Neural cell (in vitro differentiated cells): ENCODE results near the gene KIF13A.

Source experiments
- CTCF ChIP-seq: fragments of 450-650 bp; IDR thresholded peaks from 2 replicates; pipeline ENCODE4 v1.5.1; 2014; ENCODE audit warnings: antibody characterized with exemption, mild to moderate bottlenecking, moderate library complexity; ENCODE audit not compliant: poor library complexity, severe bottlenecking
- EP300 ChIP-seq: fragments of 450-650 bp; conservative IDR thresholded peaks from 2 replicates; pipeline ENCODE4 v1.6.1; 2014; ENCODE audit warnings: antibody characterized with exemption, mild to moderate bottlenecking, moderate library complexity; ENCODE audit not compliant: poor library complexity, severe bottlenecking
- EZH2 ChIP-seq: fragments of 200-600, 300-800 bp; shearing (Covaris generic), sonication (generic); IDR thresholded peaks from 2 replicates; pipeline ENCODE4 v1.6.1; 2014; ENCODE audit warnings: antibody characterized with exemption, low read length, borderline replicate concordance, mild to moderate bottlenecking; ENCODE audit not compliant: insufficient read depth, poor library complexity, severe bottlenecking
- MXI1 ChIP-seq: fragments of 450-650 bp; conservative IDR thresholded peaks from 2 replicates; pipeline ENCODE4 v1.6.1; 2014; ENCODE audit warnings: antibody characterized with exemption, mild to moderate bottlenecking; ENCODE audit not compliant: poor library complexity, severe bottlenecking
- POLR2AphosphoS5 ChIP-seq: IDR thresholded peaks from 2 replicates; pipeline ENCODE4 v1.6.1; 2012
- RAD21 ChIP-seq: fragments of 450-650 bp; conservative IDR thresholded peaks from 2 replicates; pipeline ENCODE4 v1.6.1; 2014; ENCODE audit warnings: antibody characterized with exemption, mild to moderate bottlenecking, moderate library complexity
- SMC3 ChIP-seq: fragments of 450-650 bp; conservative IDR thresholded peaks from 2 replicates; pipeline ENCODE4 v1.6.1; 2014; ENCODE audit warnings: antibody characterized with exemption, mild to moderate bottlenecking, moderate library complexity; ENCODE audit not compliant: poor library complexity
- TAF1 ChIP-seq: IDR thresholded peaks from 2 replicates; pipeline ENCODE4 v1.6.1; 2012; ENCODE audit warnings: low read depth
- TF ChIP-seq, protein P1 (sequence below): IDR thresholded peaks from 2 replicates; pipeline ENCODE4 v1.6.1; 2012; ENCODE audit warnings: borderline replicate concordance

DNA sequence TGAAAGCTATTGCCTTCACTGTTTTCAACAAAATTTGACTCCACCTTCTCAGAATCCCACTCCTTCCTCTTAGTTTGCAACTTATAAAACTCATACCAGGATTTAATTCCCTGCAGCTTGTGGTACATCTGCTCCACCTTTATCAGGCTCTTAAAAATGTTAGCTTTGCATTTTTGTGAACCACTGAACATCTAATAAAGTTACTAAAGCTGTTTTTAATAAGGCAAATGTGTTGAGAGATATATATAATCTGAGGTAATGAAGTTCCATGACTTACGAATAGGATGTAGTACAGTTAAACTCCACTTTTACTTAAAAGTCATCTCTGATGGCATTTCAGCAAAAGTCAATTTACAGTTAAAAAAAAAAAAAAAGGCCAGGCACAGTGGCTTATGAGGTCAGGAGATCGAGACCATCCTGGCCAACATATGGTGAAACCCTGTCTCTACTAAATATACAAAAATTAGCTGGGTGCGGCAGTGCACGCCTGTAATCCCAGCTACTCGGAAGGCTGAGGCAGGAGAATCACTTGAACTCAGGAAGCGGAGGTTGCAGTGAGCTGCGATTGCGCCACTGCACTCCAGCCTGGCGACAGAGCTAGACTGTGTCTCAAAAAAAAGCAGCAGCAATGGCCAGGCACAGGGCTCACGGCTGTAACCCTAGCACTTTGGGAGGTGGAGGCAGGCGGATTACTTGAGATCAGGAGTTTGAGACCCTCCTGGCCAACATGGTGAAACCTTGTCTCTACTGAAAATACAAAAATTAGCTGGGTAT, 106.2 kb downstream of the KIF13A start:
- TF ChIP-seq CTCF (no peak), TAF1 (no peak), EZH2 (no peak), EP300 (no peak), POLR2AphosphoS5 (no peak), SMC3 (no peak), RAD21 (no peak), MXI1 (no peak)
- TF ChIP-seq, protein P1, sequence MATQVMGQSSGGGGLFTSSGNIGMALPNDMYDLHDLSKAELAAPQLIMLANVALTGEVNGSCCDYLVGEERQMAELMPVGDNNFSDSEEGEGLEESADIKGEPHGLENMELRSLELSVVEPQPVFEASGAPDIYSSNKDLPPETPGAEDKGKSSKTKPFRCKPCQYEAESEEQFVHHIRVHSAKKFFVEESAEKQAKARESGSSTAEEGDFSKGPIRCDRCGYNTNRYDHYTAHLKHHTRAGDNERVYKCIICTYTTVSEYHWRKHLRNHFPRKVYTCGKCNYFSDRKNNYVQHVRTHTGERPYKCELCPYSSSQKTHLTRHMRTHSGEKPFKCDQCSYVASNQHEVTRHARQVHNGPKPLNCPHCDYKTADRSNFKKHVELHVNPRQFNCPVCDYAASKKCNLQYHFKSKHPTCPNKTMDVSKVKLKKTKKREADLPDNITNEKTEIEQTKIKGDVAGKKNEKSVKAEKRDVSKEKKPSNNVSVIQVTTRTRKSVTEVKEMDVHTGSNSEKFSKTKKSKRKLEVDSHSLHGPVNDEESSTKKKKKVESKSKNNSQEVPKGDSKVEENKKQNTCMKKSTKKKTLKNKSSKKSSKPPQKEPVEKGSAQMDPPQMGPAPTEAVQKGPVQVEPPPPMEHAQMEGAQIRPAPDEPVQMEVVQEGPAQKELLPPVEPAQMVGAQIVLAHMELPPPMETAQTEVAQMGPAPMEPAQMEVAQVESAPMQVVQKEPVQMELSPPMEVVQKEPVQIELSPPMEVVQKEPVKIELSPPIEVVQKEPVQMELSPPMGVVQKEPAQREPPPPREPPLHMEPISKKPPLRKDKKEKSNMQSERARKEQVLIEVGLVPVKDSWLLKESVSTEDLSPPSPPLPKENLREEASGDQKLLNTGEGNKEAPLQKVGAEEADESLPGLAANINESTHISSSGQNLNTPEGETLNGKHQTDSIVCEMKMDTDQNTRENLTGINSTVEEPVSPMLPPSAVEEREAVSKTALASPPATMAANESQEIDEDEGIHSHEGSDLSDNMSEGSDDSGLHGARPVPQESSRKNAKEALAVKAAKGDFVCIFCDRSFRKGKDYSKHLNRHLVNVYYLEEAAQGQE = no peak
